ENCODE results near the gene NTRK1. TPM values are rescaled to one million over a fixed set of nuclear protein-coding genes. Genes with fewer than 3 reads are reported as not detected.
"Not testable (repeated sequence)": the region's sequence is repeated elsewhere in the genome, so short reads cannot be mapped to it uniquely, and the experiment has no call there.

Gene NTRK1
- total RNA-seq, 1 donor from 2014 or later = not detected

GRCh38 chr1:156924478-156925153 is 64.0 kb downstream of the NTRK1 start:
- DNase-seq (ENCODE audit: extremely low spot score, unreplicated experiment) = no peak
- Mint-ChIP-seq H3K27ac (ENCODE audit: unreplicated experiment) (no peak overlapping the region), H3K4me3 (ENCODE audit: unreplicated experiment) (no peak overlapping the region), H3K4me1 (ENCODE audit: unreplicated experiment) (peaks cover 41% of the 10 kb centered on the region), H3K9me3 (ENCODE audit: unreplicated experiment) (no peaks in the 10 kb centered on the region), H3K27me3 (ENCODE audit: unreplicated experiment) (peaks cover 63% of the 10 kb centered on the region), H3K36me3 (ENCODE audit: unreplicated experiment) (peaks cover 2% of the 10 kb centered on the region)
- TF ChIP-seq CTCF (IDR thresholded peaks at IDR 0.05) = no peak

- peaks cover 67% of the 10 kb centered on the region for H3K27me3 Mint-ChIP-seq (ENCODE audit: unreplicated experiment)
- no peak for DNase-seq (ENCODE audit: extremely low spot score, unreplicated experiment)
- H3K4me3 Mint-ChIP-seq (ENCODE audit: unreplicated experiment) = no peak overlapping the region
- H3K9me3 Mint-ChIP-seq (ENCODE audit: unreplicated experiment) = no peaks in the 10 kb centered on the region
- no peak for TF ChIP-seq CTCF (IDR thresholded peaks at IDR 0.05)
- H3K36me3 Mint-ChIP-seq (ENCODE audit: unreplicated experiment) = peaks cover 2% of the 10 kb centered on the region
- H3K4me1 Mint-ChIP-seq (ENCODE audit: unreplicated experiment) = peaks cover 37% of the 10 kb centered on the region
- H3K27ac Mint-ChIP-seq (ENCODE audit: unreplicated experiment) = no peak overlapping the region
These were observed 64.7 kb downstream of the NTRK1 start for GRCh38 chr1:156925154-156926010.

- H3K4me3 Mint-ChIP-seq (ENCODE audit: unreplicated experiment) = no peak overlapping the region
These were observed 65.5 kb downstream of the NTRK1 start for GRCh38 chr1:156926175-156926574.

GRCh38 chr1:156926695-156927094 is 66.0 kb downstream of the NTRK1 start:
- not testable (repeated sequence) for H3K27ac Mint-ChIP-seq (ENCODE audit: unreplicated experiment); H3K4me3 Mint-ChIP-seq (ENCODE audit: unreplicated experiment); DNase-seq (ENCODE audit: extremely low spot score, unreplicated experiment); H3K36me3 Mint-ChIP-seq (ENCODE audit: unreplicated experiment); H3K9me3 Mint-ChIP-seq (ENCODE audit: unreplicated experiment)
- Mint-ChIP-seq H3K27me3 (ENCODE audit: unreplicated experiment) (peaks cover 64% of the 10 kb centered on the region), H3K4me1 (ENCODE audit: unreplicated experiment) (peaks cover 34% of the 10 kb centered on the region)

More at GRCh38 chr1:156926175-156926574, 65.5 kb downstream of the NTRK1 start:
- DNase-seq (ENCODE audit: extremely low spot score, unreplicated experiment) = no peak
- Mint-ChIP-seq H3K4me1 (ENCODE audit: unreplicated experiment) (peaks cover 34% of the 10 kb centered on the region), H3K9me3 (ENCODE audit: unreplicated experiment) (no peaks in the 10 kb centered on the region), H3K27ac (ENCODE audit: unreplicated experiment) (no peak overlapping the region), H3K27me3 (ENCODE audit: unreplicated experiment) (peaks cover 65% of the 10 kb centered on the region), H3K36me3 (ENCODE audit: unreplicated experiment) (no peaks in the 10 kb centered on the region)
- no peak for TF ChIP-seq CTCF (IDR thresholded peaks at IDR 0.05)

GRCh38 chr1:156927215-156928042 is 66.8 kb downstream of the NTRK1 start:
- no peak overlapping the region for H3K27ac Mint-ChIP-seq (ENCODE audit: unreplicated experiment)
- H3K4me3 Mint-ChIP-seq (ENCODE audit: unreplicated experiment) = peak overlapping the region; percentile 46
- peaks cover 34% of the 10 kb centered on the region for H3K4me1 Mint-ChIP-seq (ENCODE audit: unreplicated experiment)
- TF ChIP-seq CTCF (IDR thresholded peaks at IDR 0.05) = peak; percentile 83
- DNase-seq (ENCODE audit: extremely low spot score, unreplicated experiment) = peak; percentile 90
- H3K9me3 Mint-ChIP-seq (ENCODE audit: unreplicated experiment) = no peaks in the 10 kb centered on the region
- no peaks in the 10 kb centered on the region for H3K36me3 Mint-ChIP-seq (ENCODE audit: unreplicated experiment)
- peaks cover 57% of the 10 kb centered on the region for H3K27me3 Mint-ChIP-seq (ENCODE audit: unreplicated experiment)

Measured in osteocyte (in vitro differentiated cells).